DMS153 treated with DMSO at 0.1 percent for 48 hours (cell line): Measurements from ENCODE around the gene LOXL1.

Experiments used
- DNase-seq: peaks from one replicate; lab custom pipeline; 2025; ENCODE audit not compliant: unreplicated experiment; lab: John Stamatoyannopoulos, UW

Gene LOXL1

DNA sequence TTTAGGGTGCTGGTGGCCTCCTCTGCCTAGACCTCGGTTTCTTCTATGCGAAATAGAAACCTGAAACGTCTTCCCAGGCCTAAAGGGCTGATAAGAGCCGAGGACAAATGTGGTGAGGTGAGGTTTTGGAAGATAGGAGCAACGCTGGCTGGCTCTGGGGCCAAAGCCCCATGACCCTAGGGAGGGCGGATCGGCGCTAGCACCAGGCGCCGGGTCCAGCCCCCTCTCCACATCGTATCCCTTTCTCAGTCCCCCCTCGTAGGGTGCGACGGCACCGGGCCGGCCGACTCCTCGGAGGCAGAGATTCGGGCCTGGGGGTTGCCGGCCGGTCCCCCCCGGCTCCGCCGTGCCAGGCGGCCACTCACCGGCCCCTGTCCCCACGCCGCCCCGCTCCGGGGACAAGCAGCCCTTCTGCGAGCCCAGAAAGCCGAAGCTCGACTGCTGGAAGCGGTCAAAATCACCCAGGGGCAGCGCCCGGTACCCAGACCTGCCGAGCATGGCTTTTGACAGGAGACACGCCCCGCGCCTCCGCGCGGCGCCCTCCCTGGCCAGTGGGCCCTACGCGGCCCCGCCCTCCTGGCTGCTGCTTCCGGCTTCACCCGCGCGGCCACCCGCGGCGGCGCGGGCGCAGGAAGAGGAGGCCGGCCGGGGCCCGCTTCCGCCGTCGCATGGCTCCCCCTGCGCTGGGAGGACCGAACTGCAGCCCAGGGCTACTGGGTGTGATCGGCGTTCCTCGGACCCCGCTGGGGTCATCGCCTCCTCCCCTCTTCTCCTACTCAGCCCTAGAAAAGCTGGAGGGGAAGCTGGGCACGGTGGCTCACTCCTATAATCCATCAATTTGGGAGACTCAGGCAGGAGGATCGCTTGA lies 65.7 kb downstream of the LOXL1 start, which contains the start of gene STOML1:
STOML1 (minus strand) TSS at position 570 of the 868 bp plus-strand sequence; CDS start at position 498, 72 bp downstream.
- no peak for DNase-seq

GRCh38 chr15:73992594-73992898 lies 66.3 kb downstream of the LOXL1 start:
- DNase-seq: no peak

DNA sequence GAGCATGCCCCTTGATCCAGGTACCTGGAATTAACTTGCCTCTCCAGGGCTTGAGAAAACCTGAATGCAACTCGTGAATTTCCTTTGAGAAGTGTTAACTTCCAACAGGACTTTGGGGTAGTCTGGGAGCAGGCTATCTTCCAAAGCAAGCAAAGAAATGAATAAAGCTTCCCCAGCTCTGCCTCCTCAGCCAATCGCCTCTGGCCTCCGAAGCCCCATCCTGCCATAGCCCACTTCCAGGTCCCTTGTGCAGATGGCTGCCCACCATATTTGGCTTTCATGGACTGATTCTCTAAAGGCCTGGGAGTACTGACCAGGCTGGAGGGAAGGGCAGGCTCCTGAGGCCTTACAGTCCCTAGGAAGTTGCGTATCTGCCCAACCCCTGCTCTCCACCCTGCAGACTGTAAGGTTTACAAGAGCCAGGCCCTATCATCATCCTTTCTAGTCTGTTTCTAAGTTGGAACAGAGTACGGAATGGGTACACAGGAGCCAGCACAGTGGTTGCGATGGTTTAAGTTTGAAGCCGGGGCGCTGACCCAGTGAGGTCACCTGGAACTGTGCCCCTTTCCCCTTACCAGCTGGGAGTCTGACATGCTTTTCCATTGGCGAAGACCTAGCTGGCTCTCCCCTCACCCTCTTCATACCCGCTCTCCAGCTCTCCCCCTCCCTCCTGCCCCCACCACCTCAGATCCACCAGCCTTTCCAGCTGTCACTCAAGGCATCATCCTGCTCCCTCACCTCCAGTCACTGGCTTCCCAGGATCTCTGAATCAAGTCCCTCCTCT lies 67.1 kb downstream of the LOXL1 start:
- no peak for DNase-seq

- peak; percentile 52 for DNase-seq
Observed at GRCh38 chr15:73994413-73994883, 68.2 kb downstream of the LOXL1 start, which contains the start of gene PML. Gene PML, plus strand, starts transcription at chr15:73994716. Its CDS starts 97 bp downstream, at chr15:73994813.

GRCh38 chr15:73994912-73995622 lies 68.8 kb downstream of the LOXL1 start:
- DNase-seq: no peak

- no peak for DNase-seq
Observed at GRCh38 chr15:73996267-73996666, 70.0 kb downstream of the LOXL1 start.

DNA sequence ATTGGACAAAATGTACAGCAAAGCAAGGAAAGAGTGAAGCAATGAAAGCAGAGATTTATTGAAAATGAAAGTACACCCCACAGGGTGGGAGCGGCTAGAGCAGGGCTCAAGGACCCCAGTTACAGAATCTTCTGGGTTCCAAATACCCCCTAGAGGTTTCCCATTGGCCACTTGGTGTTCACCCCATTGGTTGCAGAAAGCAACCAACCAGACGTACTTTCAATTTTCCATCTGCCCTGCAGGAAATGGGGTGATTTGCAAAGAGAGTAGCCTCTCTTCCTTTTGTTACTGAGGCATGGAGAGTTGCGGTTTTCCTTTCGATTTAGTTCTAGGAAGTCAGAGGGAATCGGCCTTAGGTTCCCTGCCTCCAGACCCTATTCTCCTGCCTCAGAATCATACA lies 70.7 kb downstream of the LOXL1 start:
- DNase-seq: peak; percentile 6

- no peak for DNase-seq
Observed at GRCh38 chr15:73997986-73998385, 71.7 kb downstream of the LOXL1 start.
